AG09319 (cell line): ENCODE results near the gene HTRA2.
"Not testable (repeated sequence)": the region's sequence is repeated elsewhere in the genome, so short reads cannot be mapped to it uniquely, and the experiment has no call there.

Experiments used
- DNase-seq: peaks from one replicate; pipeline ENCODE4 v3.0.0-alpha.2; 2010; ENCODE audit warnings: low read depth; ENCODE audit errors: extremely low read depth
- CTCF ChIP-seq: IDR thresholded peaks from 2 replicates; pipeline ENCODE4 v1.5.1; 2011; ENCODE audit warnings: low read depth, mild to moderate bottlenecking, inconsistent platforms, low read length, moderate library complexity

Gene HTRA2

DNA sequence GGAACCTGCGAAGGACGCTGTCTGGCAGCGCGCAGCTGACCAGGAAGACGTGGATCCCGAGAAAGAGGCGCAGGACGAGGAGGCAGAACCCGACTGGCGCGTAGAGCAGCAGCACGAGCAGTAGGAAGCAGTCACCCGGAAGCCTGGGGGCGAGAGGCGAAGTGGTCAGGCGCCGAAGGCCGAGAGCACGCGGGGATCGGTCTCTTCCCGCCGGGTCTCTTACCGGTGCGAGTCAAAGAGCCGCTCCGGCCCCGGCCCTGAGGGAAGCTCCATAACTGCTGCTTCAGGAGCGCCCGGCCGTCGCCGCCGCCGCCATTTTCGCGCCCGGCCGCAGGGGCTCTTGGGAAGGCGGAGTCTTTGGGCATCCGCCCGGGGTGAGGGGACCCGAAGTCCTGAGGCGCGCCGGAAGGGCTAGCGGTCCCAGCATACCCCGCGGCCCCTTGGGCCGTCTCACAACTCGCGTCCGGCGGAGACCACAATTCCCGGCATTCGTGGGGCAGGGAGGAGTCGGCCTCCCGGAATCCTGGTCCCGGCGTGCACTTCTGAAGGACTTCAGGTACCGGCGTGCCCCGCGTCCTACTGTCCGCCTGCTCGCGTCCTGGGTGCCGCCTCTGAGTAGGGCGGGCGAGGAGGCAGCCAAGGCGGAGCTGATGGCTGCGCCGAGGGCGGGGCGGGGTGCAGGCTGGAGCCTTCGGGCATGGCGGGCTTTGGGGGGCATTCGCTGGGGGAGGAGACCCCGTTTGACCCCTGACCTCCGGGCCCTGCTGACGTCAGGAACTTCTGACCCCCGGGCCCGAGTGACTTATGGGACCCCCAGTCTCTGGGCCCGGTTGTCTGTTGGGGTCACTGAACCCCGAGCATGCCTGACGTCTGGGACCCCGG lies at the start of gene HTRA2, which contains the start of gene AUP1:
Gene HTRA2 (plus strand): TSS at position 577 of the 882 bp plus-strand sequence. CDS start 74 bp downstream, at position 651.
Gene AUP1 (minus strand): TSS at position 350 of the 882 bp plus-strand sequence. CDS start 77 bp downstream, at position 273.
- peak; percentile 98 for DNase-seq
- TF ChIP-seq CTCF, result no peak

DNA sequence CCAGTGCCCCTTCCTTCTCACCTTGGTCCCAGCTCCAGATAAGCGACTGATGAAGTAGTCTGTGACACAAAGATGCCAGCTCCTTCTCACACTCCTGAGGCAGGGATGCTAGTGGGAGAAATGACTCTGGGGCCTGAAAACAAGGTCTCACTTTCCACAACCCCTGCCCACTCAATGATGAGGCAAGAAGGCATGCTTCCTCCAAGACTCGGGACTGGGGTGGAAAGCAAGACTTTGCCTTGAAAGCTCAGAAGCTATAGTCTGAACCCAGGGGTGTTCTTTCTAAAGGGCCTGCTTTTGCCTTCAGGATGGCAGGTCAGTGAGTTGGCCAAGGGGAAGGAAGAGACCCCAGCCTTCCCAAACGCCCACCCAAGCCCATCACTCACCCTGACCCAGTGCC lies 48.3 kb upstream of the HTRA2 start:
- TF ChIP-seq CTCF, result no peak
- DNase-seq, result no peak

- TF ChIP-seq CTCF, result no peak
- no peak for DNase-seq
Observed at GRCh38 chr2:74481961-74482800, 47.6 kb upstream of the HTRA2 start.

GRCh38 chr2:74482801-74483674 lies 46.7 kb upstream of the HTRA2 start, which contains the start of the genes CCDC142 and TTC31:
Gene CCDC142, minus strand, starts transcription at chr2:74482998. Its CDS starts 161 bp downstream, at chr2:74482837.
Gene TTC31, plus strand, starts transcription at chr2:74483081. Its CDS starts 15 bp downstream, at chr2:74483096.
- peak; percentile 82 for DNase-seq
- TF ChIP-seq CTCF, result peak; percentile 91

DNA sequence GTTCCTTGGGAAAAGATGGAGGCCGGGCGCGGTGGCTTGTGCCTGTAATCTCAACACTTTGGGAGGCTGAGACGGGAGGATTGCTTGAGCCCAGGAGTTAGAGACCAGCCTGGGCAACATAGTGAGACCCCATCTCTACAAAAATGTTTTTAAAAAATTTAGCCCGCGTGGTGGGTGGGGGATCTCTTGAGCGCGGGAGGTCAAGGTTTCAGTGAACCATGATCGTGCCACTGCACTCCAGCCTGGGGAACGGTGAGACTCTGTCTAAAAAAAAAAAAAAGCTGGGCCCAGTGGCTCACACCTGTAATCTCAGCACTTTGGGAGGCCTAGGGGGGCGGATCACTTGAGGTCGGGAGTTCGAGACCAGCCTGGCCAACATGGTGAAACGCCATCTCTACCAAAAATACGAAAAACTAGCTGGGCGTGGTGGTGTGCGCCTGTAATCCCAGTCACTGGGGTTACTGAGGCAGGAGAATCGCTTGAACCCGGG lies 46.0 kb upstream of the HTRA2 start:
- DNase-seq, result not testable (repeated sequence)

- no peak for DNase-seq
- no peak for TF ChIP-seq CTCF
Observed at GRCh38 chr2:74486141-74486540, 43.6 kb upstream of the HTRA2 start.
